Stomach (tissue), 9 donors: ENCODE data around the gene LRP1B. TPM values are rescaled to one million over a fixed set of nuclear protein-coding genes. Genes with fewer than 3 reads are reported as not detected.

Experiments used
- DNase-seq, 2 donors: peaks; one replicate each; pipeline versions ENCODE4 v3.0.0 to v3.0.0-alpha.2; 2013 to 2019
- H3K27ac ChIP-seq, 5 donors: fragments of 200-600 bp in 4 of 5; sonication (generic) in 4 of 5; one replicate each; pipeline ENCODE4 v1.5.1; 2013 to 2019; ENCODE audit warnings: mild to moderate bottlenecking in 1 of 5, moderate library complexity in 1 of 5
- H3K27me3 ChIP-seq, 3 donors: fragments of 200-600 bp; sonication (generic); one replicate each; pipeline ENCODE4 v1.5.1; 2017 to 2019; ENCODE audit warnings: mixed run types in 1 of 3
- H3K36me3 ChIP-seq, 4 donors: fragments of 200-600 bp; sonication (generic); 1 replicate in 3 of 4; 2 replicates in 1 of 4; pipeline ENCODE4 v1.5.1; 2016 to 2019
- H3K4me1 ChIP-seq, 4 donors: fragments of 200-600 bp; sonication (generic); one replicate each; pipeline ENCODE4 v1.5.1; 2016 to 2019
- H3K4me3 ChIP-seq, 4 donors: fragments of 200-600 bp; sonication (generic) in 3 of 4; one replicate each; pipeline ENCODE4 v1.5.1; 2016 to 2019; ENCODE audit warnings: mild to moderate bottlenecking in 1 of 4
- H3K9me3 ChIP-seq, 4 donors: fragments of 200-600 bp; sonication (generic); one replicate each; pipeline ENCODE4 v1.5.1; 2016 to 2019
- CTCF ChIP-seq, 7 experiments: fragments of 450-650 bp in 4 of 7; fragments of 200-600 bp in 3 of 7; sonication (generic) in 3 of 7; IDR thresholded peaks; one replicate each; pipeline ENCODE4 v1.5.1; 2016 to 2019; ENCODE audit warnings: antibody characterized with exemption in 7 of 7, control low read depth in 2 of 7, mild to moderate bottlenecking in 1 of 7
- EP300 ChIP-seq: sonication (generic); formaldehyde crosslinking; IDR thresholded peaks from one replicate; pipeline ENCODE4 v1.6.1; 2017; ENCODE audit warnings: antibody characterized with exemption
- POLR2A ChIP-seq, 4 donors: fragments of 450-650 bp; IDR thresholded peaks; one replicate each; pipeline ENCODE4 v1.6.1; 2016; ENCODE audit warnings: antibody characterized with exemption in 4 of 4, control low read depth in 2 of 4, mild to moderate bottlenecking in 1 of 4, moderate library complexity in 1 of 4
- POLR2AphosphoS5 ChIP-seq, 3 donors: sonication (generic); formaldehyde crosslinking; IDR thresholded peaks; one replicate each; pipeline ENCODE4 v1.6.1; 2016; ENCODE audit warnings: antibody characterized with exemption in 3 of 3
- WGBS, 5 donors: extraction: QIAGEN DNeasy Blood & Tissue Kit in 3 of 5; methylation state at CpG; one replicate each; pipeline versions ENCODE4 v1.1.5 to v1.1.7; 2013 to 2018; 5-methylcytosine and 5-hydroxymethylcytosine counted together
- intact Hi-C: fragments of 100-400 bp; cut with DNase I; formaldehyde crosslinking; loops from one replicate; pipeline ENCODE4 v1.15.1; 2023; ENCODE audit warnings: low total_unique reads
- polyA plus RNA-seq, 3 donors: library from polyadenylated mRNA; stranded (reverse); fragments of 200-250 nt; gene quantifications; one replicate each; pipeline ENCODE4 v1.2.3, GENCODE V29; 2013
- total RNA-seq, 5 donors: library from RNA; depleted of rRNA; stranded (reverse); fragments of >200 nt; gene quantifications; one replicate each; pipeline versions ENCODE4 v1.1.0 to v1.2.3, GENCODE V29; 2014 to 2016
- donor health status: healthy with polysubstance abuse.
- donor health status: Bipolar disorder and iron deficiency.
- donor health status: healthy.

LRP1B gene
- total and polyA plus RNA-seq, 8 donors = under 0.01 to 9.0 (median 0.38) TPM

- Histone ChIP-seq H3K27me3 (no peaks in the 10 kb centered on the region), H3K36me3 (no peaks in the 10 kb centered on the region), H3K4me1 (no peaks in the 10 kb centered on the region), H3K9me3 (no peaks in the 10 kb centered on the region), H3K4me3 (no peak overlapping the region), H3K27ac (no peak overlapping the region)
- TF ChIP-seq EP300 = no peak
- TF ChIP-seq CTCF (IDR thresholded peaks at IDR 0.05) = no peak
- no peak for TF ChIP-seq POLR2AphosphoS5 (IDR thresholded peaks at IDR 0.05)
- TF ChIP-seq POLR2A (IDR thresholded peaks at IDR 0.05) = no peak
- no peak for DNase-seq
- intact Hi-C loops = no loop called here
- 53 to 68% (median 57%) methylated on average over 2 of the region's 2 CpGs for WGBS, 5 donors
These were observed 1649.7 kb downstream of the LRP1B start for GRCh38 chr2:140481136-140481535.

- TF ChIP-seq POLR2A (IDR thresholded peaks at IDR 0.05) (no peak), POLR2AphosphoS5 (IDR thresholded peaks at IDR 0.05) (no peak), CTCF (IDR thresholded peaks at IDR 0.05) (no peak), EP300 (no peak)
- intact Hi-C loops = no loop called here
- Histone ChIP-seq H3K27ac (no peak overlapping the region), H3K36me3 (no peaks in the 10 kb centered on the region), H3K9me3 (no peaks in the 10 kb centered on the region), H3K4me1 (no peaks in the 10 kb centered on the region), H3K27me3 (no peaks in the 10 kb centered on the region), H3K4me3 (no peak overlapping the region)
- no peak for DNase-seq
- 47 to 69% (median 51%) methylated on average over 1 of the region's 1 CpG for WGBS, 5 donors
These were observed 1657.0 kb downstream of the LRP1B start for GRCh38 chr2:140473851-140474250.

- TF ChIP-seq POLR2AphosphoS5 (IDR thresholded peaks at IDR 0.05) = no peak
- TF ChIP-seq POLR2A (IDR thresholded peaks at IDR 0.05) = no peak
- TF ChIP-seq EP300 = no peak
- no peak for TF ChIP-seq CTCF (IDR thresholded peaks at IDR 0.05)
- intact Hi-C loops = no loop called here
- Histone ChIP-seq H3K27ac (no peak overlapping the region), H3K9me3 (no peaks in the 10 kb centered on the region), H3K4me3 (no peak overlapping the region), H3K27me3 (no peaks in the 10 kb centered on the region), H3K36me3 (no peaks in the 10 kb centered on the region), H3K4me1 (no peaks in the 10 kb centered on the region)
- DNase-seq = no peak
- WGBS, 5 donors = 73 to 92% (median 87%) methylated on average over 2 of the region's 2 CpGs
These were observed 1658.1 kb downstream of the LRP1B start for GRCh38 chr2:140472676-140473075.

- no peak for DNase-seq
- Histone ChIP-seq H3K27ac (no peak overlapping the region), H3K4me3 (no peak overlapping the region), H3K36me3 (no peaks in the 10 kb centered on the region), H3K9me3 (no peaks in the 10 kb centered on the region), H3K4me1 (no peaks in the 10 kb centered on the region), H3K27me3 (no peaks in the 10 kb centered on the region)
- intact Hi-C loops = no loop called here
- no peak for TF ChIP-seq CTCF (IDR thresholded peaks at IDR 0.05)
- no peak for TF ChIP-seq EP300
- no peak for TF ChIP-seq POLR2A (IDR thresholded peaks at IDR 0.05)
- WGBS, 5 donors = 59 to 81% (median 73%) methylated on average over 2 of the region's 2 CpGs
These were observed 1665.5 kb downstream of the LRP1B start for GRCh38 chr2:140465301-140465700.
